H9 (cell line): ENCODE data around the gene KAT7. TPM values are rescaled to one million over a fixed set of nuclear protein-coding genes. Genes with fewer than 3 reads are reported as not detected.

ENCODE experiments used
- DNase-seq: peaks from one replicate; pipeline ENCODE4 v3.0.0-alpha.2; 2017
- H2AFZ ChIP-seq: one replicate; pipeline ENCODE4 v1.6.1; 2013; ENCODE audit warnings: mild to moderate bottlenecking, low read length, control low read depth, moderate library complexity
- H2AK5ac ChIP-seq: 2 replicates; pipeline ENCODE4 v1.6.1; 2013; ENCODE audit warnings: low read length, control low read depth, mixed read lengths; ENCODE audit not compliant: insufficient read length
- H2BK120ac ChIP-seq: one replicate; pipeline ENCODE4 v1.6.1; 2013; ENCODE audit warnings: low read depth, mild to moderate bottlenecking, low read length, control low read depth, inconsistent platforms; ENCODE audit not compliant: poor library complexity, severe bottlenecking
- H2BK12ac ChIP-seq: 2 replicates; pipeline ENCODE4 v1.6.1; 2013; ENCODE audit warnings: low read length, control low read depth, mixed read lengths, low read depth; ENCODE audit not compliant: insufficient read length
- H2BK15ac ChIP-seq: 2 replicates; pipeline ENCODE4 v1.6.1; 2013; ENCODE audit warnings: low read depth, low read length, control low read depth
- H2BK20ac ChIP-seq: one replicate; pipeline ENCODE4 v1.6.1; 2013; ENCODE audit warnings: low read depth, mild to moderate bottlenecking, low read length, control low read depth, inconsistent platforms; ENCODE audit not compliant: poor library complexity, severe bottlenecking
- H2BK5ac ChIP-seq: 2 replicates; pipeline ENCODE4 v1.6.1; 2013; ENCODE audit warnings: low read length, control low read depth, mixed read lengths; ENCODE audit not compliant: insufficient read length
- H3K14ac ChIP-seq: 2 replicates; pipeline ENCODE4 v1.6.1; 2013; ENCODE audit warnings: low read length, control low read depth; ENCODE audit not compliant: insufficient read depth
- H3K18ac ChIP-seq: 2 replicates; pipeline ENCODE4 v1.6.1; 2013; ENCODE audit warnings: low read depth, mild to moderate bottlenecking, mixed read lengths, low read length, control low read depth; ENCODE audit not compliant: insufficient read length
- H3K23ac ChIP-seq: 2 replicates; pipeline ENCODE4 v1.6.1; 2013; ENCODE audit warnings: low read length, control low read depth, mixed read lengths, low read depth; ENCODE audit not compliant: insufficient read length
- H3K23me2 ChIP-seq: 2 replicates; pipeline ENCODE4 v1.6.1; 2013; ENCODE audit warnings: low read depth, mild to moderate bottlenecking, mixed read lengths, low read length, control low read depth; ENCODE audit not compliant: insufficient read length, poor library complexity, severe bottlenecking
- H3K27ac ChIP-seq: 2 replicates; pipeline ENCODE4 v1.5.1; 2013; ENCODE audit warnings: low read length, control low read depth, mixed read lengths, low read depth; ENCODE audit not compliant: insufficient read length
- H3K27me3 ChIP-seq: 2 replicates; pipeline ENCODE4 v1.6.1; 2013; ENCODE audit warnings: low read length, control low read depth, inconsistent platforms; ENCODE audit not compliant: insufficient read depth
- H3K4ac ChIP-seq: 2 replicates; pipeline ENCODE4 v1.6.1; 2013; ENCODE audit warnings: low read depth, mild to moderate bottlenecking, control low read depth, inconsistent platforms, low read length, moderate library complexity
- H3K4me1 ChIP-seq: 2 replicates; pipeline ENCODE4 v1.6.1; 2013; ENCODE audit warnings: low read length, control low read depth, inconsistent platforms; ENCODE audit not compliant: insufficient read depth
- H3K4me2 ChIP-seq: 2 replicates; pipeline ENCODE4 v1.6.1; 2013; ENCODE audit warnings: low read length, control low read depth, mixed read lengths; ENCODE audit not compliant: insufficient read length, insufficient read depth
- H3K56ac ChIP-seq: 2 replicates; pipeline ENCODE4 v1.6.1; 2013; ENCODE audit warnings: low read depth, mild to moderate bottlenecking, mixed read lengths, low read length, control low read depth; ENCODE audit not compliant: insufficient read length
- H3K79me1 ChIP-seq: 2 replicates; pipeline ENCODE4 v1.6.1; 2013; ENCODE audit warnings: low read depth, mild to moderate bottlenecking, moderate library complexity, low read length, control low read depth, inconsistent platforms; ENCODE audit not compliant: insufficient read depth, poor library complexity, severe bottlenecking
- H3K79me2 ChIP-seq: 2 replicates; pipeline ENCODE4 v1.6.1; 2013; ENCODE audit warnings: low read length, control low read depth, inconsistent platforms; ENCODE audit not compliant: insufficient read depth
- H3K9ac ChIP-seq: 2 replicates; pipeline ENCODE4 v1.6.1; 2013; ENCODE audit warnings: low read length, control low read depth, mixed read lengths; ENCODE audit not compliant: insufficient read length; ENCODE audit errors: extremely low read depth
- H3K9me3 ChIP-seq: one replicate; pipeline ENCODE4 v1.6.1; 2013; ENCODE audit warnings: low read depth, low read length, inconsistent platforms; ENCODE audit not compliant: control insufficient read depth
- H3T11ph ChIP-seq: one replicate; pipeline ENCODE4 v1.6.1; 2013; ENCODE audit warnings: mild to moderate bottlenecking, low read length, control low read depth, inconsistent platforms
- H4K20me1 ChIP-seq: one replicate; pipeline ENCODE4 v1.6.1; 2013; ENCODE audit not compliant: control insufficient read depth, insufficient read length, insufficient read depth
- H4K5ac ChIP-seq: 2 replicates; pipeline ENCODE4 v1.6.1; 2013; ENCODE audit warnings: low read depth, mild to moderate bottlenecking, mixed read lengths, low read length, control low read depth; ENCODE audit not compliant: insufficient read length
- H4K8ac ChIP-seq: replicated peaks from 2 replicates; pipeline ENCODE4 v1.6.1; 2013; ENCODE audit warnings: low read length, control low read depth, mixed read lengths, low read depth; ENCODE audit not compliant: insufficient read length
- H4K91ac ChIP-seq: 2 replicates; pipeline ENCODE4 v1.6.1; 2013; ENCODE audit warnings: low read depth, mild to moderate bottlenecking, moderate library complexity, mixed read lengths, low read length, control low read depth; ENCODE audit not compliant: insufficient read length
- H3K27ac Mint-ChIP-seq, 3 experiments: 2 replicates in 2 of 3; 3 replicates in 1 of 3; pipeline ENCODE4 v1.8.0; 2020 to 2021; ENCODE audit warnings: mixed read lengths in 3 of 3, mild to moderate bottlenecking in 1 of 3, moderate library complexity in 1 of 3
- H3K27me3 Mint-ChIP-seq: 2 replicates; pipeline ENCODE4 v1.8.0; 2021; ENCODE audit warnings: low read depth, mild to moderate bottlenecking, moderate library complexity, mixed read lengths
- H3K36me3 Mint-ChIP-seq, 3 experiments: 2 replicates in 2 of 3; 3 replicates in 1 of 3; pipeline ENCODE4 v1.8.0; 2020 to 2021; ENCODE audit warnings: low read depth in 3 of 3, mixed read lengths in 3 of 3; ENCODE audit not compliant: insufficient read depth in 1 of 3
- H3K4me1 Mint-ChIP-seq, 2 experiments: 2 replicates each; pipeline ENCODE4 v1.8.0; 2020; ENCODE audit warnings: mixed read lengths in 2 of 2
- H3K4me3 Mint-ChIP-seq, 2 experiments: 2 replicates in 1 of 2; 3 replicates in 1 of 2; pipeline ENCODE4 v1.8.0; 2020 to 2021; ENCODE audit warnings: mild to moderate bottlenecking in 2 of 2, mixed read lengths in 2 of 2, moderate library complexity in 1 of 2
- H3K9me3 Mint-ChIP-seq, 2 experiments: 2 replicates in 1 of 2; 3 replicates in 1 of 2; pipeline ENCODE4 v1.8.0; 2020; ENCODE audit warnings: mild to moderate bottlenecking in 2 of 2, mixed read lengths in 2 of 2, moderate library complexity in 1 of 2
- CTCF ChIP-seq: fragments of 200-600 bp; sonication (generic); conservative IDR thresholded peaks from 3 replicates; pipeline ENCODE4 v1.8.0; 2021; ENCODE audit warnings: antibody characterized with exemption, mild to moderate bottlenecking
- WGBS: extraction: QIAGEN DNeasy Blood & Tissue Kit; methylation state at CpG from one replicate; pipeline ENCODE4 v1.1.7; 2013; ENCODE audit warnings: missing lambda C conversion rate, low lambda C conversion rate, mixed read lengths; ENCODE audit not compliant: insufficient read length; ENCODE audit errors: extremely low coverage; 5-methylcytosine and 5-hydroxymethylcytosine counted together
- total RNA-seq: library from RNA; stranded (reverse); gene quantifications from 2 replicates; pipeline ENCODE4 v1.2.1, GENCODE V29; 2021

The KAT7 gene
- total RNA-seq, 1 experiment from 2014 or later = 93.1 TPM

- WGBS = no CpG with 5 or more reads among the region's 8 CpGs
- no peak overlapping the region for H4K91ac ChIP-seq
- H3T11ph ChIP-seq = no peak overlapping the region
- H3K27ac ChIP-seq = no peak overlapping the region
- H2BK12ac ChIP-seq = no peak overlapping the region
- no peaks in the 10 kb centered on the region for H4K20me1 ChIP-seq
- no peak overlapping the region for H2BK5ac ChIP-seq
- H4K5ac ChIP-seq = no peak overlapping the region
- H3K27me3 Mint-ChIP-seq = no peaks in the 10 kb centered on the region
- H3K9ac ChIP-seq = no peak overlapping the region
- H3K4me2 ChIP-seq = no peak overlapping the region
- no peak overlapping the region for H2AFZ ChIP-seq
- TF ChIP-seq CTCF = no peak
- no peaks in the 10 kb centered on the region for H3K4me1 ChIP-seq
- DNase-seq = no peak
- H3K14ac ChIP-seq = no peak overlapping the region
- H3K79me2 ChIP-seq = peaks cover 5% of the 10 kb centered on the region; the same call in 1 of the 2 replicates
- H3K4me1 Mint-ChIP-seq = no peaks in the 10 kb centered on the region; a peak in 1 of 4 replicates
- H3K9me3 ChIP-seq = no peaks in the 10 kb centered on the region
- no peak overlapping the region for H3K23ac ChIP-seq
- no peak overlapping the region for H3K18ac ChIP-seq
- no peak overlapping the region for H2BK15ac ChIP-seq
- no peak overlapping the region for H3K4me3 Mint-ChIP-seq
- H2AK5ac ChIP-seq = no peak overlapping the region
- H3K9me3 Mint-ChIP-seq = no peaks in the 10 kb centered on the region
- no peaks in the 10 kb centered on the region for H3K23me2 ChIP-seq
- no peaks in the 10 kb centered on the region for H3K79me1 ChIP-seq
- no peak overlapping the region for H4K8ac ChIP-seq
- H2BK120ac ChIP-seq = no peak overlapping the region
- H3K56ac ChIP-seq = no peak overlapping the region
- H3K27ac Mint-ChIP-seq = peak overlapping the region in 1 of 3 experiments; percentile 68; a peak in 1 of 7 replicates
- no peaks in the 10 kb centered on the region for H3K27me3 ChIP-seq
- peaks cover 38 to 78% (median 71%) of the 10 kb centered on the region in 3 experiments for H3K36me3 Mint-ChIP-seq
- no peak overlapping the region for H2BK20ac ChIP-seq
- no peak overlapping the region for H3K4ac ChIP-seq
Observed at GRCh38 chr17:49798182-49798581, 9.7 kb downstream of the KAT7 start.
